Measurements from ENCODE around the gene TMEM273. TPM values are rescaled to one million over a fixed set of nuclear protein-coding genes. Genes with fewer than 3 reads are reported as not detected.

TMEM273 gene
- total and polyA plus RNA-seq, 2 of the 4 experiments (the other 2 are of a cell fraction): not detected

GRCh38 chr10:49212076-49212475 is 23.9 kb upstream of the TMEM273 start:
- H4K8ac ChIP-seq (ENCODE audit: low read depth in 2 of 2, low read length in 2 of 2): no peak overlapping the region
- DNase-seq: no peak
- H2BK120ac ChIP-seq (ENCODE audit: low read depth, low read length): no peak overlapping the region
- no peak overlapping the region for H3K4ac ChIP-seq (ENCODE audit: low read depth, low read length)
- TF ChIP-seq, protein P1, sequence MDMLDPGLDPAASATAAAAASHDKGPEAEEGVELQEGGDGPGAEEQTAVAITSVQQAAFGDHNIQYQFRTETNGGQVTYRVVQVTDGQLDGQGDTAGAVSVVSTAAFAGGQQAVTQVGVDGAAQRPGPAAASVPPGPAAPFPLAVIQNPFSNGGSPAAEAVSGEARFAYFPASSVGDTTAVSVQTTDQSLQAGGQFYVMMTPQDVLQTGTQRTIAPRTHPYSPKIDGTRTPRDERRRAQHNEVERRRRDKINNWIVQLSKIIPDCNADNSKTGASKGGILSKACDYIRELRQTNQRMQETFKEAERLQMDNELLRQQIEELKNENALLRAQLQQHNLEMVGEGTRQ (IDR thresholded peaks at IDR 0.05; ENCODE audit: low read depth, low read length): no peak
- TF ChIP-seq RCOR1 (IDR thresholded peaks at IDR 0.05; ENCODE audit: insufficient replicate concordance, low read length) (no peak), MXI1 (IDR thresholded peaks at IDR 0.05; ENCODE audit: borderline replicate concordance, low read depth, low read length) (no peak), CHD1 (IDR thresholded peaks at IDR 0.05; ENCODE audit: low read depth, low read length) (no peak), RFX5 (IDR thresholded peaks at IDR 0.05; ENCODE audit: low read depth, low read length) (no peak), MAZ (IDR thresholded peaks at IDR 0.05; ENCODE audit: borderline replicate concordance, low read depth, low read length) (no peak), BHLHE40 (IDR thresholded peaks at IDR 0.05; ENCODE audit: low read depth, low read length) (no peak), CTCF (conservative IDR thresholded peaks at IDR 0.05; ENCODE audit: low read depth, low read length) (no peak), ELK1 (IDR thresholded peaks at IDR 0.05; ENCODE audit: borderline replicate concordance, low read depth, low read length) (no peak)
- no peaks in the 10 kb centered on the region for H4K20me1 ChIP-seq (ENCODE audit: insufficient read depth, low read length)
- dilution Hi-C loops (cut with HindIII; ENCODE audit: low sequenced_read_pairs, unreplicated experiment): no loop called here
- H3K4me3 ChIP-seq (ENCODE audit: insufficient read depth, low read depth, low read length): no peak overlapping the region
- no peak overlapping the region for H2AK5ac ChIP-seq (ENCODE audit: low read depth, low read length)
- no peak overlapping the region for H3K56ac ChIP-seq (ENCODE audit: extremely low read depth, insufficient read depth, low read length)
- H3K36me3 ChIP-seq (ENCODE audit: control insufficient read depth, insufficient read depth, low read length): no peaks in the 10 kb centered on the region
- WGBS, 2 experiments (ENCODE audit: extremely low coverage in 2 of 2, insufficient read length in 1 of 2): no CpG with 5 or more reads among the region's 1 CpG
- H3K23ac ChIP-seq (ENCODE audit: low read depth, low read length): no peak overlapping the region
- H3K79me1 ChIP-seq (ENCODE audit: low read depth in 1 of 2, low read length in 2 of 2): no peaks in the 10 kb centered on the region
- in situ Hi-C loops (cut with MboI; ENCODE audit: low sequenced_read_pairs): no loop called here
- no peak overlapping the region for H4K91ac ChIP-seq (ENCODE audit: insufficient read depth, low read depth, low read length)
- no peak overlapping the region for H3K9ac ChIP-seq (ENCODE audit: low read depth, low read length)
- no peak overlapping the region for H2AFZ ChIP-seq (replicated peaks; ENCODE audit: low read length, poor library complexity)
- H3K4me2 ChIP-seq (ENCODE audit: low read depth, low read length): no peak overlapping the region
- H3K14ac ChIP-seq (replicated peaks; ENCODE audit: low read depth, low read length): no peak overlapping the region
- no peaks in the 10 kb centered on the region for H3K4me1 ChIP-seq (ENCODE audit: control insufficient read depth, insufficient read depth, low read length)
- H2BK15ac ChIP-seq (ENCODE audit: low read depth, low read length): no peak overlapping the region
- H3K18ac ChIP-seq (ENCODE audit: low read depth, low read length): no peak overlapping the region
- no peaks in the 10 kb centered on the region for H3K9me1 ChIP-seq (ENCODE audit: insufficient read depth, low read length)
- POLR2A ChIA-PET (ENCODE audit: unreplicated experiment): no interaction called here
- H2BK20ac ChIP-seq (ENCODE audit: low read depth, low read length): no peak overlapping the region
- no peak overlapping the region for H3K27ac ChIP-seq (ENCODE audit: insufficient read depth, low read length)
- H3K9me3 ChIP-seq (ENCODE audit: control insufficient read depth, insufficient read depth, low read length): no peaks in the 10 kb centered on the region
- intact Hi-C loops (cut with micrococcal nuclease): no loop called here
- peaks cover 41% of the 10 kb centered on the region for H3K27me3 ChIP-seq (ENCODE audit: control insufficient read depth, insufficient read depth, low read length)
- no peak overlapping the region for H2AK9ac ChIP-seq (replicated peaks; ENCODE audit: low read depth, low read length, poor library complexity)
- CTCF ChIA-PET: interaction anchor here (0.5 kb wide), 1 partner anchor 317 kb away, joined by 3 read pairs; no protein-coding TSS in a partner anchor
- no peak for ATAC-seq (ENCODE audit: low read depth)
- BruUV-seq (replicated peaks): no TSS peak
- no peak overlapping the region for H2BK5ac ChIP-seq (ENCODE audit: low read depth, low read length, poor library complexity, severe bottlenecking)
- H4K5ac ChIP-seq (ENCODE audit: low read depth, low read length): no peak overlapping the region
